ENCODE data around the gene SH2D4B. TPM values are rescaled to one million over a fixed set of nuclear protein-coding genes. Genes with fewer than 3 reads are reported as not detected.

Gene SH2D4B
- total and polyA plus RNA-seq, 2 of the 13 experiments (the other 11 are each of a cell fraction or from before 2014, with no cell fraction given): not detected

- no peak overlapping the region for H3K27ac ChIP-seq (ENCODE audit: extremely low read length, insufficient read depth, low read length)
- 2% methylated on average over 4 of the region's 5 CpGs for WGBS (ENCODE audit: low lambda C conversion rate)
- DNase-seq (ENCODE audit: low spot score) (no peak), ATAC-seq (no peak), FAIRE-seq (no peak)
- peaks cover 4% of the 10 kb centered on the region; the same call in 1 of the 2 replicates for H3K9me3 ChIP-seq (ENCODE audit: low read length)
- ChIA-PET CTCF (ENCODE audit: low intra/inter-chr PET ratio, low total read pairs) (no interaction called here), POLR2A (no interaction called here)
- no peaks in the 10 kb centered on the region for H3K79me2 ChIP-seq (ENCODE audit: insufficient read depth, low read length)
- no peaks in the 10 kb centered on the region for H4K20me1 ChIP-seq (ENCODE audit: insufficient read depth, low read length)
- no peak overlapping the region for H3K4me2 ChIP-seq (ENCODE audit: low read depth, low read length)
- no peaks in the 10 kb centered on the region for H3K4me1 ChIP-seq (ENCODE audit: insufficient read depth, low read length)
- no peak overlapping the region for H2AFZ ChIP-seq (ENCODE audit: low read length)
- H3K4me3 ChIP-seq (replicated peaks in 1 of 3; ENCODE audit: insufficient read depth in 1 of 3, low read depth in 2 of 3, low read length in 3 of 3): no peak overlapping the region
- no TSS peak for BruUV-seq (replicated peaks)
- H3K36me3 ChIP-seq (replicated peaks in 1 of 2; ENCODE audit: control insufficient read depth in 1 of 2, insufficient read depth in 2 of 2, low read length in 2 of 2): no peaks in the 10 kb centered on the region
- TF ChIP-seq CERS6 (CRISPR knock-in tag; IDR thresholded peaks at IDR 0.05): no peak
- H3K27me3 ChIP-seq (ENCODE audit: control insufficient read depth in 1 of 2, insufficient read depth in 2 of 2, low read length in 2 of 2): peaks cover 0 to 27% of the 10 kb centered on the region in 2 experiments; a peak in 4 of 5 replicates
- intact Hi-C loops (cut with micrococcal nuclease; ENCODE audit: unreplicated experiment): no loop called here
- in situ Hi-C loops (cut with HindIII; ENCODE audit: extremely low pct_ligation_motif_present, low pct_unique_long_range_greater_than_20kb): no loop called here
- H3K9ac ChIP-seq (ENCODE audit: insufficient read depth, low read depth, low read length): no peak overlapping the region
Observed at GRCh38 chr10:80579849-80580637, 42.3 kb downstream of the SH2D4B start.

DNA sequence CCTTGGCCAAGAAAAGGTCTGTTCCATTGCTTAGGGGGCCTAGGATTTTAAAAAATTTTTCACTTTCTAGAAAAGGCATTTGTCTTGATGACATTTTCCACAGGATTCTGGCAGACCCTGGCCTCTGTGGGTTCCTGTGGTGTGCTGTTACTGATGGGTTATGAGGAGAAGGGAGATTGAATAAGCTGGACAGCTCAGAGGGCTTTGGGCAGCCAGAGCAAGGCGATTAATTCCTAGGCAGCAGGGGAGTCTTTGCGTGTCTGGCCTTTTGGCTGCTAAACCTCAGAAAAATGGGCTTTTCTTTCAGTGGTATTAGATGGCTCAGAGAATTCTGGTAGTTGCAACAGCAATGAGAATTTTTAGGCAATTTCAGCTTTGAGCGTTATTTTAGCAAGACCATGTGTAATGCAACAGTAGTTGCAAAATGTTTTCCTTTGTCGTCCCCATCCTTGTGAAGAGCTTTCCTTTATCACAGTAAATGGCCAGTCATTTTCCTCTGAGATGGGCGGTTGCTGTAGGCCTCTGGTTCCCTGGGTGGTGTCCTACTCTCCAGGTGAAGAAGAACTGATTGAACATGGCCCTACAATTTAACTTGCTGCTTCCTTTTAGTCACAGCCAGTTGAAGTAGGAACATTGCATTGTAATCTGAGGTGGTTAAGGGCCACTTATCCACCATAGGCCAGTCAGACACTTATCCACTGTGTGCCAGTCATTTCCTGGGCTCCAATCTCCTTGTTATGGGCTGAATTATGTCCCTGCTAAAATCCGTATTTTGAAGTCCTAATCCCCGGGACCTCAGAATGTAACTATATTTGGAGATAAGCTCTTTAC, 43.2 kb downstream of the SH2D4B start:
- H3K27ac ChIP-seq (ENCODE audit: extremely low read length, insufficient read depth, low read length): no peak overlapping the region
- H3K27me3 ChIP-seq (ENCODE audit: control insufficient read depth in 1 of 2, insufficient read depth in 2 of 2, low read length in 2 of 2): peaks cover 0 to 27% of the 10 kb centered on the region in 2 experiments; a peak in 4 of 5 replicates
- no TSS peak for BruUV-seq (replicated peaks)
- intact Hi-C loops (cut with micrococcal nuclease; ENCODE audit: unreplicated experiment) (no loop called here), in situ Hi-C loops (cut with HindIII; ENCODE audit: extremely low pct_ligation_motif_present, low pct_unique_long_range_greater_than_20kb) (no loop called here)
- H4K20me1 ChIP-seq (ENCODE audit: insufficient read depth, low read length): no peaks in the 10 kb centered on the region
- ChIA-PET CTCF (ENCODE audit: low intra/inter-chr PET ratio, low total read pairs) (no interaction called here), POLR2A (no interaction called here)
- H2AFZ ChIP-seq (ENCODE audit: low read length): no peak overlapping the region
- no peak overlapping the region for H3K9ac ChIP-seq (ENCODE audit: insufficient read depth, low read depth, low read length)
- no peak overlapping the region for H3K4me3 ChIP-seq (replicated peaks in 1 of 3; ENCODE audit: insufficient read depth in 1 of 3, low read depth in 2 of 3, low read length in 3 of 3)
- H3K79me2 ChIP-seq (ENCODE audit: insufficient read depth, low read length): no peaks in the 10 kb centered on the region
- H3K4me1 ChIP-seq (ENCODE audit: insufficient read depth, low read length): no peaks in the 10 kb centered on the region
- H3K36me3 ChIP-seq (replicated peaks in 1 of 2; ENCODE audit: control insufficient read depth in 1 of 2, insufficient read depth in 2 of 2, low read length in 2 of 2): no peaks in the 10 kb centered on the region
- WGBS (ENCODE audit: low lambda C conversion rate): 37% methylated on average over 7 of the region's 7 CpGs
- H3K4me2 ChIP-seq (ENCODE audit: low read depth, low read length): no peak overlapping the region
- no peak for ATAC-seq
- FAIRE-seq: no peak
- no peak for DNase-seq (ENCODE audit: low spot score)
- H3K9me3 ChIP-seq (ENCODE audit: low read length): peaks cover 4% of the 10 kb centered on the region; the same call in 1 of the 2 replicates
- TF ChIP-seq, protein P1, sequence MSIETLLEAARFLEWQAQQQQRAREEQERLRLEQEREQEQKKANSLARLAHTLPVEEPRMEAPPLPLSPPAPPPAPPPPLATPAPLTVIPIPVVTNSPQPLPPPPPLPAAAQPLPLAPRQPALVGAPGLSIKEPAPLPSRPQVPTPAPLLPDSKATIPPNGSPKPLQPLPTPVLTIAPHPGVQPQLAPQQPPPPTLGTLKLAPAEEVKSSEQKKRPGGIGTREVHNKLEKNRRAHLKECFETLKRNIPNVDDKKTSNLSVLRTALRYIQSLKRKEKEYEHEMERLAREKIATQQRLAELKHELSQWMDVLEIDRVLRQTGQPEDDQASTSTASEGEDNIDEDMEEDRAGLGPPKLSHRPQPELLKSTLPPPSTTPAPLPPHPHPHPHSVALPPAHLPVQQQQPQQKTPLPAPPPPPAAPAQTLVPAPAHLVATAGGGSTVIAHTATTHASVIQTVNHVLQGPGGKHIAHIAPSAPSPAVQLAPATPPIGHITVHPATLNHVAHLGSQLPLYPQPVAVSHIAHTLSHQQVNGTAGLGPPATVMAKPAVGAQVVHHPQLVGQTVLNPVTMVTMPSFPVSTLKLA (IDR thresholded peaks at IDR 0.05): no peak
- TF ChIP-seq RERE (CRISPR knock-in tag; IDR thresholded peaks at IDR 0.05; ENCODE audit: low read depth) (no peak), ZFAT (CRISPR knock-in tag; conservative IDR thresholded peaks at IDR 0.05) (no peak), MAFG (CRISPR knock-in tag; IDR thresholded peaks at IDR 0.05) (no peak), SALL1 (CRISPR knock-in tag; IDR thresholded peaks at IDR 0.05) (no peak), MZF1 (CRISPR knock-in tag; IDR thresholded peaks at IDR 0.05; ENCODE audit: borderline replicate concordance) (no peak), ZFP1 (CRISPR knock-in tag; IDR thresholded peaks at IDR 0.05) (no peak)

All from HepG2 (cell line).